Measurements from ENCODE around the gene EGFR.

DNA sequence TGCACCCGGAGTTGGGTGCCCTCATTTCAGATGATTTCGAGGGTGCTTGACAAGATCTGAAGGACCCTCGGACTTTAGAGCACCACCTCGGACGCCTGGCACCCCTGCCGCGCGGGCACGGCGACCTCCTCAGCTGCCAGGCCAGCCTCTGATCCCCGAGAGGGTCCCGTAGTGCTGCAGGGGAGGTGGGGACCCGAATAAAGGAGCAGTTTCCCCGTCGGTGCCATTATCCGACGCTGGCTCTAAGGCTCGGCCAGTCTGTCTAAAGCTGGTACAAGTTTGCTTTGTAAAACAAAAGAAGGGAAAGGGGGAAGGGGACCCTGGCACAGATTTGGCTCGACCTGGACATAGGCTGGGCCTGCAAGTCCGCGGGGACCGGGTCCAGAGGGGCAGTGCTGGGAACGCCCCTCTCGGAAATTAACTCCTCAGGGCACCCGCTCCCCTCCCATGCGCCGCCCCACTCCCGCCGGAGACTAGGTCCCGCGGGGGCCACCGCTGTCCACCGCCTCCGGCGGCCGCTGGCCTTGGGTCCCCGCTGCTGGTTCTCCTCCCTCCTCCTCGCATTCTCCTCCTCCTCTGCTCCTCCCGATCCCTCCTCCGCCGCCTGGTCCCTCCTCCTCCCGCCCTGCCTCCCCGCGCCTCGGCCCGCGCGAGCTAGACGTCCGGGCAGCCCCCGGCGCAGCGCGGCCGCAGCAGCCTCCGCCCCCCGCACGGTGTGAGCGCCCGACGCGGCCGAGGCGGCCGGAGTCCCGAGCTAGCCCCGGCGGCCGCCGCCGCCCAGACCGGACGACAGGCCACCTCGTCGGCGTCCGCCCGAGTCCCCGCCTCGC, at the start of gene EGFR:
- TF ChIP-seq, protein P1, sequence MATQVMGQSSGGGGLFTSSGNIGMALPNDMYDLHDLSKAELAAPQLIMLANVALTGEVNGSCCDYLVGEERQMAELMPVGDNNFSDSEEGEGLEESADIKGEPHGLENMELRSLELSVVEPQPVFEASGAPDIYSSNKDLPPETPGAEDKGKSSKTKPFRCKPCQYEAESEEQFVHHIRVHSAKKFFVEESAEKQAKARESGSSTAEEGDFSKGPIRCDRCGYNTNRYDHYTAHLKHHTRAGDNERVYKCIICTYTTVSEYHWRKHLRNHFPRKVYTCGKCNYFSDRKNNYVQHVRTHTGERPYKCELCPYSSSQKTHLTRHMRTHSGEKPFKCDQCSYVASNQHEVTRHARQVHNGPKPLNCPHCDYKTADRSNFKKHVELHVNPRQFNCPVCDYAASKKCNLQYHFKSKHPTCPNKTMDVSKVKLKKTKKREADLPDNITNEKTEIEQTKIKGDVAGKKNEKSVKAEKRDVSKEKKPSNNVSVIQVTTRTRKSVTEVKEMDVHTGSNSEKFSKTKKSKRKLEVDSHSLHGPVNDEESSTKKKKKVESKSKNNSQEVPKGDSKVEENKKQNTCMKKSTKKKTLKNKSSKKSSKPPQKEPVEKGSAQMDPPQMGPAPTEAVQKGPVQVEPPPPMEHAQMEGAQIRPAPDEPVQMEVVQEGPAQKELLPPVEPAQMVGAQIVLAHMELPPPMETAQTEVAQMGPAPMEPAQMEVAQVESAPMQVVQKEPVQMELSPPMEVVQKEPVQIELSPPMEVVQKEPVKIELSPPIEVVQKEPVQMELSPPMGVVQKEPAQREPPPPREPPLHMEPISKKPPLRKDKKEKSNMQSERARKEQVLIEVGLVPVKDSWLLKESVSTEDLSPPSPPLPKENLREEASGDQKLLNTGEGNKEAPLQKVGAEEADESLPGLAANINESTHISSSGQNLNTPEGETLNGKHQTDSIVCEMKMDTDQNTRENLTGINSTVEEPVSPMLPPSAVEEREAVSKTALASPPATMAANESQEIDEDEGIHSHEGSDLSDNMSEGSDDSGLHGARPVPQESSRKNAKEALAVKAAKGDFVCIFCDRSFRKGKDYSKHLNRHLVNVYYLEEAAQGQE (IDR thresholded peaks at IDR 0.05; ENCODE audit: insufficient read depth in 1 of 2, low read depth in 2 of 2, low read length in 2 of 2): no peak
- no peak for TF ChIP-seq POLR2AphosphoS5 (IDR thresholded peaks at IDR 0.05; ENCODE audit: low read depth, low read length)
- TF ChIP-seq TAF1 (IDR thresholded peaks at IDR 0.05; ENCODE audit: borderline replicate concordance, insufficient read depth, low read length): no peak

Measured in PFSK-1 (cell line).